ENCODE results near the gene FOXP1.

DNA sequence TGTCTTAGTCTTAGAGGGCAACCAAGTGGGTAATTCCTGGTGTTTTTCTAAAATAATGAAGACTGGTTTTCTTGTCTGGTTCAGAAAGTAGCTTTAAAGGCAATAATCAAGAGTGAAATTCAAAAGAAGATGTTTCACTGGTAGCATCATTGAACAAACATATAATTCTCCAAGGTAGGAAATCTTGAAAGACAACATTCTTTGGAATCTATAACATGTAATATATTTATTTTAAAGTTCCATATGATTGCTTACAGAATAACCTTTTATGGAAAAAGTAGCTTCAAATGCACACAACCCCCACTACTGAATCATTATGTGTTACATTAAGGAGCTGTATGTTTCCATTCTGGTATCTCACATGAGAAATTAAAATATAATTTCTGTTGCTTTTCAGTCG lies 13.8 kb upstream of the FOXP1 start:
- TF ChIP-seq CTCF (conservative IDR thresholded peaks at IDR 0.05 in 1 of 2, IDR thresholded peaks at IDR 0.05 in 1 of 2; ENCODE audit: low read depth in 1 of 2, low read length in 2 of 2) (no peak), EZH2 (IDR thresholded peaks at IDR 0.05; ENCODE audit: low read length, missing control alignments) (no peak)

Data from fibroblast of lung (primary cell).